Chondrocyte (in vitro differentiated cells): ENCODE results near the gene COL4A5. TPM values are rescaled to one million over a fixed set of nuclear protein-coding genes. Genes with fewer than 3 reads are reported as not detected.

Experiments
- DNase-seq: peaks from one replicate; pipeline ENCODE4 v3.0.0; 2021; ENCODE audit warnings: mixed read lengths, low spot score
- H3K27ac Mint-ChIP-seq: one replicate; pipeline ENCODE4 v1.8.0; 2021; ENCODE audit warnings: mild to moderate bottlenecking, moderate library complexity, mixed read lengths; ENCODE audit not compliant: unreplicated experiment
- H3K27me3 Mint-ChIP-seq: 2 replicates; pipeline ENCODE4 v1.8.0; 2021; ENCODE audit warnings: low read depth, mixed read lengths
- H3K36me3 Mint-ChIP-seq: 2 replicates; pipeline ENCODE4 v1.8.0; 2021; ENCODE audit warnings: low read depth, mixed read lengths
- H3K4me1 Mint-ChIP-seq: 2 replicates; pipeline ENCODE4 v1.8.0; 2021; ENCODE audit warnings: low read depth, mild to moderate bottlenecking, mixed read lengths
- H3K4me3 Mint-ChIP-seq: one replicate; pipeline ENCODE4 v1.8.0; 2021; ENCODE audit warnings: mild to moderate bottlenecking, moderate library complexity, mixed read lengths; ENCODE audit not compliant: unreplicated experiment
- H3K9me3 Mint-ChIP-seq: 2 replicates; pipeline ENCODE4 v1.8.0; 2021; ENCODE audit warnings: low read depth, mixed read lengths
- total RNA-seq: library from RNA; stranded (reverse); gene quantifications from 3 replicates; pipeline ENCODE4 v1.2.1, GENCODE V29; 2021
- TF ChIP-seq, protein P1 (sequence below): fragments of 200-600 bp; sonication (generic); IDR thresholded peaks from 2 replicates; pipeline ENCODE4 v1.5.0; 2021; ENCODE audit warnings: antibody characterized with exemption, mild to moderate bottlenecking, moderate library complexity

The COL4A5 gene
- total RNA-seq, 1 donor from 2014 or later: 211 TPM

DNA sequence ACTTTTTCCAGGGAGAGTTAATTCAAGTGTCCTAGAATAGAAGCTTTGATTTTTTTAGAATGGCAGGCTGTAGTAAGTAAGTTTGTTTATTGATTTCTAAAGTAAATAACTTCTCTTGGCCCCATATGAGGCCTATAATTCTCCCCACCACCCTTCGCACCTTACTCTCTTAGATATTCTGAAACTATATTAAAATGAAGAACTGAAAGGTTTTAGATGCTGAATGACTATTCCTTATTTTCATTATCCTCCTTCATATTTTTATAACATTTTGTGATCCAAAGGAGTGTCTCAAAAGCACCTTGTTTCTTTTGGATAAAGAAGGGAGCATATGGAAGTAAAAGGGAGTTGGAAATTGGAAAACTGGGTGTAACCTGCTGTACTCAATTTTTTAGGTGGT lies 226.5 kb downstream of the COL4A5 start:
- Mint-ChIP-seq H3K4me3 (no peak overlapping the region), H3K27me3 (no peaks in the 10 kb centered on the region), H3K27ac (no peak overlapping the region), H3K36me3 (peaks cover 16% of the 10 kb centered on the region), H3K4me1 (no peaks in the 10 kb centered on the region), H3K9me3 (peaks cover 5% of the 10 kb centered on the region)
- DNase-seq: no peak
- TF ChIP-seq, protein P1, sequence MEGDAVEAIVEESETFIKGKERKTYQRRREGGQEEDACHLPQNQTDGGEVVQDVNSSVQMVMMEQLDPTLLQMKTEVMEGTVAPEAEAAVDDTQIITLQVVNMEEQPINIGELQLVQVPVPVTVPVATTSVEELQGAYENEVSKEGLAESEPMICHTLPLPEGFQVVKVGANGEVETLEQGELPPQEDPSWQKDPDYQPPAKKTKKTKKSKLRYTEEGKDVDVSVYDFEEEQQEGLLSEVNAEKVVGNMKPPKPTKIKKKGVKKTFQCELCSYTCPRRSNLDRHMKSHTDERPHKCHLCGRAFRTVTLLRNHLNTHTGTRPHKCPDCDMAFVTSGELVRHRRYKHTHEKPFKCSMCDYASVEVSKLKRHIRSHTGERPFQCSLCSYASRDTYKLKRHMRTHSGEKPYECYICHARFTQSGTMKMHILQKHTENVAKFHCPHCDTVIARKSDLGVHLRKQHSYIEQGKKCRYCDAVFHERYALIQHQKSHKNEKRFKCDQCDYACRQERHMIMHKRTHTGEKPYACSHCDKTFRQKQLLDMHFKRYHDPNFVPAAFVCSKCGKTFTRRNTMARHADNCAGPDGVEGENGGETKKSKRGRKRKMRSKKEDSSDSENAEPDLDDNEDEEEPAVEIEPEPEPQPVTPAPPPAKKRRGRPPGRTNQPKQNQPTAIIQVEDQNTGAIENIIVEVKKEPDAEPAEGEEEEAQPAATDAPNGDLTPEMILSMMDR: no peak

DNA sequence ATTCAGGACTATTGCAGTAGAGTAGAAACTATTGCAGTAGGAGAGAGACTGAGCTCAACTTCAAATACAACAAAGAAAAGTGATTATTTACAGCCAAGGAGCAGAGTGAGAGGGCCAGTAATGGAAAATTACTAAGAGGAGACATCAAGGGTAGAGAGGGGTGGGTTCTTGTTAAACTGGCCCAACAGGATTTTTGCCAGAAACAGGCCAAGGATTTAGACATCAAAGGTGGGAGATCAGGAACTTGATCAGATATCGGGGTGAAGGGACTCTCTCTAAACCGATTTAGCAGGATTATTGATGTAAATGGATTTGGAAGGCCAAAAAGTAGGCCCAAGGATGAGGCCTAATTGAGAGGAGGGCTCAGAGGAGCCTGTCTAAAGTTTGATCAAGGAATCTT lies 231.9 kb downstream of the COL4A5 start:
- Mint-ChIP-seq H3K9me3 (no peaks in the 10 kb centered on the region), H3K4me3 (no peak overlapping the region), H3K27ac (no peak overlapping the region), H3K4me1 (peaks cover 9% of the 10 kb centered on the region), H3K36me3 (peaks cover 12% of the 10 kb centered on the region), H3K27me3 (no peaks in the 10 kb centered on the region)
- no peak for DNase-seq
- TF ChIP-seq, protein P1: no peak

DNA sequence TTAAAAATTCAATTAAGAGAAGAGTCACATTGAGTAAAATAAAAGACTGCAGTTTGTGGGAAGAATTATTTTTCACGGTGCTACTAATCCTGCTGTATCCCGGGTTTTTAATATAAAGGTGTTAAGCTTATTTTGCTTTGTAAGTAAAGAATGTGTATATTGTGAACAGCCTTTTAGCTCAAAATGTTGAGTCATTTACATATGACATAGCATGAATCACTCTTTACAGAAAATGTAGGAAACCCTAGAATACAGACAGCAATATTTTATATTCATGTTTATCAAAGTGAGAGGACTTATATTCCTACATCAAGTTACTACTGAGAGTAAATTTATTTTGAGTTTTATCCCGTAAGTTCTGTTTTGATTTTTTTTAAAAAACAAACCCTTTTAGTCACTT lies 257.1 kb downstream of the COL4A5 start:
- Mint-ChIP-seq H3K27me3 (no peaks in the 10 kb centered on the region), H3K27ac (no peak overlapping the region)

DNA sequence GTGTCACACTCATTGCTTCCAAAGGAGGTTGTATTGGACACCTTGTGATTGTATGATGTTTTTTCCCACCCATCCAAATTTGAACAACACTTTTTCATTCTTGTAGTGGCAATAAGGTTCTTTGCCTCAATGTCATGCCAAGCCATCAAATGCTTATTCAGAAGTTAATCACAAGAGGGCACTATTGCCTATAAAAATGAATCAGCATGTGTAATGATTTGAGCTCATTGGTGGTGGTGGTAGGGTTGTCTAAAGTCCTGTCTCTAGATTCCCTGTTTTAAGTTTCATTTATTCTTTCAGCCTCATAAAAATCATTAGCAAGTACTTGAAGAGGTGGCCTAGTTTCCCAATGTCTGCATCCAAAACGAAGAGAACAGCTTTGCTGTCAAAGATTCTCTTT lies 259.7 kb downstream of the COL4A5 start:
- Mint-ChIP-seq H3K4me3 (no peak overlapping the region), H3K4me1 (no peaks in the 10 kb centered on the region), H3K27me3 (no peaks in the 10 kb centered on the region), H3K36me3 (peaks cover 12% of the 10 kb centered on the region), H3K9me3 (no peaks in the 10 kb centered on the region), H3K27ac (no peak overlapping the region)
- no peak for DNase-seq
- TF ChIP-seq, protein P1: peak; percentile 80

More for the DNA sequence above, 257.1 kb downstream of the COL4A5 start:
- Mint-ChIP-seq H3K4me1 (no peaks in the 10 kb centered on the region), H3K9me3 (no peaks in the 10 kb centered on the region), H3K36me3 (peaks cover 16% of the 10 kb centered on the region), H3K4me3 (no peak overlapping the region)
- TF ChIP-seq, protein P1: no peak
- no peak for DNase-seq

DNA sequence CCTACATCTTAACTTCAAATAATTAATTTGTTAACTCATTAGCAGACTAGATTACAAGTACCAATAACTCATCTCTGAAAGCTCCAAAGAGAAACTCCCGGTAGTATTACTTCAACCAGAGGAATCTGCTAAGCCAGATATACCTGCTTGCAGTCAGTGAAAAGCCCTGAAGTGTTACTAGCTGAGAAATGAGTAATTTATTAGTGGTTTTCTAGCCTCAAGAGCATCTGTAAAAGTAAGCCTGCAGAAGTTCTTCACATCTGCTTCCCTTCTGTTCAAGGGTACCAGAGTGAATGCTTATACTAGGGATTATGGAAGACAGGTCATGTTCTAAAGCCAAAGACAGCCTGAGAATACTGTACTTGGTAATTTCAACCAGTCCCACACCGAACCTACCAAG lies 262.0 kb downstream of the COL4A5 start:
- no peaks in the 10 kb centered on the region for H3K27me3 Mint-ChIP-seq
- peaks cover 6% of the 10 kb centered on the region for H3K36me3 Mint-ChIP-seq
- no peak for DNase-seq
- TF ChIP-seq, protein P1: no peak
- H3K27ac Mint-ChIP-seq: no peak overlapping the region
- H3K4me1 Mint-ChIP-seq: no peaks in the 10 kb centered on the region
- H3K9me3 Mint-ChIP-seq: no peaks in the 10 kb centered on the region
- H3K4me3 Mint-ChIP-seq: no peak overlapping the region
